NCI-H2196 (cell line): ENCODE measurements around the gene CRELD1.
A peak's percentile ranks its signal among the peaks of the same experiment; 100 is the strongest.

Source experiments
- DNase-seq: peaks from one replicate; lab custom pipeline; 2025; ENCODE audit not compliant: unreplicated experiment; lab: John Stamatoyannopoulos, UW

CRELD1 gene

GRCh38 chr3:9955067-9955502 lies 21.5 kb downstream of the CRELD1 start:
- DNase-seq = peak; percentile 51

- no peak for DNase-seq
Measured at GRCh38 chr3:9955611-9956352, 22.1 kb downstream of the CRELD1 start.

GRCh38 chr3:9957214-9957613 lies 23.6 kb downstream of the CRELD1 start:
- DNase-seq = no peak

- DNase-seq = no peak
Measured at GRCh38 chr3:9965200-9965875, 31.7 kb downstream of the CRELD1 start.

- no peak for DNase-seq
Measured at GRCh38 chr3:9966841-9967240, 33.2 kb downstream of the CRELD1 start.

GRCh38 chr3:9969632-9970019 lies 36.0 kb downstream of the CRELD1 start:
- no peak for DNase-seq

- no peak for DNase-seq
Measured at GRCh38 chr3:9970020-9970652, 36.5 kb downstream of the CRELD1 start.

- DNase-seq = peak; percentile 45
Measured at GRCh38 chr3:9976721-9977709, 43.4 kb downstream of the CRELD1 start.

- no peak for DNase-seq
Measured at GRCh38 chr3:9978710-9979305, 45.2 kb downstream of the CRELD1 start.

GRCh38 chr3:9980251-9980650 lies 46.6 kb downstream of the CRELD1 start:
- DNase-seq = no peak

- no peak for DNase-seq
Measured at GRCh38 chr3:9986230-9986725, 52.6 kb downstream of the CRELD1 start.

GRCh38 chr3:9994086-9994844 lies 60.6 kb downstream of the CRELD1 start:
- no peak for DNase-seq
